Liver (tissue), 9 donors: ENCODE data around the gene CDC42BPA. TPM values are rescaled to one million over a fixed set of nuclear protein-coding genes. Genes with fewer than 3 reads are reported as not detected.

Source experiments
- DNase-seq: peaks from one replicate; pipeline ENCODE4 v3.0.0-alpha.2; 2017; ENCODE audit warnings: low spot score
- H3K27ac ChIP-seq, 2 donors: one replicate each; pipeline ENCODE4 v1.7.0; 2013; ENCODE audit warnings: inconsistent platforms in 2 of 2, low read length in 2 of 2, control low read depth in 1 of 2, low read depth in 1 of 2, mild to moderate bottlenecking in 1 of 2
- H3K27me3 ChIP-seq, 4 donors: one replicate each; pipeline versions ENCODE4 v1.6.1 to v1.7.0; 2013; ENCODE audit warnings: low read length in 3 of 4, inconsistent platforms in 1 of 4, mild to moderate bottlenecking in 1 of 4, moderate library complexity in 1 of 4; ENCODE audit not compliant: control insufficient read depth in 4 of 4, insufficient read depth in 4 of 4
- H3K36me3 ChIP-seq, 4 donors: one replicate each; pipeline versions ENCODE4 v1.6.1 to v1.7.0; 2013; ENCODE audit warnings: low read length in 3 of 4, mild to moderate bottlenecking in 3 of 4, low read depth in 1 of 4, moderate library complexity in 1 of 4; ENCODE audit not compliant: control insufficient read depth in 4 of 4, insufficient read depth in 3 of 4
- H3K4me1 ChIP-seq, 4 donors: one replicate each; pipeline versions ENCODE4 v1.6.1 to v1.7.0; 2013; ENCODE audit warnings: low read length in 3 of 4, mild to moderate bottlenecking in 3 of 4, moderate library complexity in 1 of 4; ENCODE audit not compliant: control insufficient read depth in 4 of 4, insufficient read depth in 4 of 4
- H3K4me3 ChIP-seq, 3 donors: one replicate each; pipeline versions ENCODE4 v1.6.1 to v1.7.0; 2013; ENCODE audit warnings: low read length in 3 of 3, control low read depth in 1 of 3, low read depth in 1 of 3, mild to moderate bottlenecking in 1 of 3
- H3K9ac ChIP-seq, 2 donors: one replicate each; pipeline ENCODE4 v1.7.0; 2013; ENCODE audit warnings: low read length in 2 of 2, mild to moderate bottlenecking in 2 of 2, moderate library complexity in 2 of 2, control low read depth in 1 of 2, low read depth in 1 of 2
- H3K9me3 ChIP-seq, 4 donors: one replicate each; pipeline versions ENCODE4 v1.6.1 to v1.7.0; 2013; ENCODE audit warnings: low read length in 3 of 4; ENCODE audit not compliant: control insufficient read depth in 4 of 4
- EGR1 ChIP-seq, 2 donors: IDR thresholded peaks; 2 replicates each; pipeline ENCODE4 v1.6.1; 2016 to 2018; ENCODE audit warnings: antibody characterized with exemption in 2 of 2, low read depth in 2 of 2
- FOXA1 ChIP-seq: IDR thresholded peaks from 2 replicates; pipeline ENCODE4 v1.6.1; 2016; ENCODE audit warnings: antibody characterized with exemption
- FOXA2 ChIP-seq: IDR thresholded peaks from 2 replicates; pipeline ENCODE4 v1.6.1; 2016; ENCODE audit warnings: antibody characterized with exemption
- GABPA ChIP-seq, 2 donors: IDR thresholded peaks in 1 of 2; conservative IDR thresholded peaks in 1 of 2; 2 replicates each; pipeline ENCODE4 v1.6.1; 2016; ENCODE audit warnings: antibody characterized with exemption in 2 of 2, mild to moderate bottlenecking in 1 of 2, moderate library complexity in 1 of 2
- HNF4A ChIP-seq, 2 donors: conservative IDR thresholded peaks; 2 replicates each; pipeline ENCODE4 v1.6.1; 2016; ENCODE audit warnings: antibody characterized with exemption in 2 of 2, mild to moderate bottlenecking in 2 of 2
- HNF4G ChIP-seq: IDR thresholded peaks from 2 replicates; pipeline ENCODE4 v1.6.1; 2016; ENCODE audit warnings: antibody characterized with exemption
- JUND ChIP-seq, 2 donors: IDR thresholded peaks; 2 replicates each; pipeline ENCODE4 v1.6.1; 2016; ENCODE audit warnings: antibody characterized with exemption in 2 of 2
- NR2F2 ChIP-seq: IDR thresholded peaks from 2 replicates; pipeline ENCODE4 v1.6.1; 2016; ENCODE audit warnings: antibody characterized with exemption
- RAD21 ChIP-seq, 2 donors: IDR thresholded peaks; 2 replicates each; pipeline ENCODE4 v1.6.1; 2016; ENCODE audit warnings: antibody characterized with exemption in 2 of 2, mild to moderate bottlenecking in 2 of 2
- RXRA ChIP-seq, 2 donors: IDR thresholded peaks; 2 replicates each; pipeline ENCODE4 v1.6.1; 2017 to 2018; ENCODE audit warnings: antibody characterized with exemption in 2 of 2, mild to moderate bottlenecking in 1 of 2
- SP1 ChIP-seq: IDR thresholded peaks from 2 replicates; pipeline ENCODE4 v1.6.1; 2018; ENCODE audit warnings: antibody characterized with exemption, mild to moderate bottlenecking
- TAF1 ChIP-seq: conservative IDR thresholded peaks from 2 replicates; pipeline ENCODE4 v1.6.1; 2016; ENCODE audit warnings: antibody characterized with exemption, mild to moderate bottlenecking
- YY1 ChIP-seq: IDR thresholded peaks from 2 replicates; pipeline ENCODE4 v1.6.1; 2016; ENCODE audit warnings: antibody characterized with exemption, mild to moderate bottlenecking
- WGBS: extraction: QIAGEN DNeasy Blood & Tissue Kit; methylation state at CpG from one replicate; pipeline ENCODE4 v1.1.7; 2013; 5-methylcytosine and 5-hydroxymethylcytosine counted together
- polyA plus RNA-seq, 2 donors: library from polyadenylated mRNA; stranded (reverse) in 1 of 2; unstranded in 1 of 2; fragments of 200-250 nt in 1 of 2; fragments of >200 nt in 1 of 2; fragmentation: Nextera tagmentation in 1 of 2; extraction: Ambion mirVana in 1 of 2; gene quantifications; one replicate each; pipeline versions ENCODE4 v1.2.1 to v1.2.3, GENCODE V29; 2013 to 2015
- total RNA-seq, 2 donors: library from RNA; depleted of rRNA; stranded (reverse); fragments of >200 nt; gene quantifications; one replicate each; pipeline ENCODE4 v1.2.3, GENCODE V29; 2014
- TF ChIP-seq, protein P1 (sequence below): IDR thresholded peaks from 2 replicates; pipeline ENCODE4 v1.6.1; 2016; ENCODE audit warnings: antibody characterized with exemption, mild to moderate bottlenecking
- TF ChIP-seq, protein P2 (sequence below): fragments of 150-350 bp; IDR thresholded peaks from 2 replicates; pipeline ENCODE4 v1.5.1; 2017; ENCODE audit warnings: improper control_type of control experiment, low read depth, low read length; ENCODE audit not compliant: missing input control
- TF ChIP-seq, protein P3 (sequence below): IDR thresholded peaks from 2 replicates; pipeline ENCODE4 v1.6.1; 2016; ENCODE audit warnings: antibody characterized with exemption
- TF ChIP-seq, protein P4 (sequence below): IDR thresholded peaks from 2 replicates; pipeline ENCODE4 v1.6.1; 2016; ENCODE audit warnings: antibody characterized with exemption
- TF ChIP-seq, protein P5 (sequence below): IDR thresholded peaks from 2 replicates; pipeline ENCODE4 v1.6.1; 2016; ENCODE audit warnings: antibody characterized with exemption
- donor health status: healthy.
- donor health status: healthy.
- donor health status: healthy.
- donor health status: healthy.
- donor health status: healthy.

CDC42BPA gene
- total and polyA plus RNA-seq, 4 donors: 5.8 to 39.9 (median 24.3) TPM

DNA sequence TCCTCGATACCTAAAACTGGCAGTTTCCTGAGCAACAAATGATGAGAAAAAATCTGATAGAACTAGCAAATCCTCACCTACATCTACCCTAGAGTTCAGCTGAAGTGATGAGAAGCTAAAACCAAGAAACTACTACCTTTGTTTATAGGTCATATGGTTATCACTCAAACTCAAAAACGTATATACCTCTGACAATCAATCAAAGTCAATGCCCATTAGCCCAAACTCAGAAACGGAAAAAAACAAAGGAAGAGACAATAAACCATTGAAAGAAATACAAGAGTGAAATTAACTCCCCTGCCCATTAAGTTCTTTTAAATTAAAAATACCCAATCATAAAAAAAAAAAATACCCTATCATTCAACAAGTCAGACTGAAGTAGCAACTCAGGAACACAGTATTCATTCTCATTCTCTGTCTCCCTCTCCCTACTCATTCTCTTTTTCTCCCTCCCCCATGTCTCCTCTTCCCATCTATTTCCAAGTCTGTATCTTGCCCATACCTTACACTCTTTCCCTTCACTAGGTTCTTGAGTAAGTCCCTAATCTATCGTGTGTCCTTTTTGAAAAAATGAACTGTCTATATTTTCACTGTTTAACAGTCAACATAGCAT is 6.8 kb downstream of the CDC42BPA start:
- WGBS: 86% methylated on average over 4 of the region's 4 CpGs
- H3K36me3 ChIP-seq: no peaks in the 10 kb centered on the region
- TF ChIP-seq, protein P1, sequence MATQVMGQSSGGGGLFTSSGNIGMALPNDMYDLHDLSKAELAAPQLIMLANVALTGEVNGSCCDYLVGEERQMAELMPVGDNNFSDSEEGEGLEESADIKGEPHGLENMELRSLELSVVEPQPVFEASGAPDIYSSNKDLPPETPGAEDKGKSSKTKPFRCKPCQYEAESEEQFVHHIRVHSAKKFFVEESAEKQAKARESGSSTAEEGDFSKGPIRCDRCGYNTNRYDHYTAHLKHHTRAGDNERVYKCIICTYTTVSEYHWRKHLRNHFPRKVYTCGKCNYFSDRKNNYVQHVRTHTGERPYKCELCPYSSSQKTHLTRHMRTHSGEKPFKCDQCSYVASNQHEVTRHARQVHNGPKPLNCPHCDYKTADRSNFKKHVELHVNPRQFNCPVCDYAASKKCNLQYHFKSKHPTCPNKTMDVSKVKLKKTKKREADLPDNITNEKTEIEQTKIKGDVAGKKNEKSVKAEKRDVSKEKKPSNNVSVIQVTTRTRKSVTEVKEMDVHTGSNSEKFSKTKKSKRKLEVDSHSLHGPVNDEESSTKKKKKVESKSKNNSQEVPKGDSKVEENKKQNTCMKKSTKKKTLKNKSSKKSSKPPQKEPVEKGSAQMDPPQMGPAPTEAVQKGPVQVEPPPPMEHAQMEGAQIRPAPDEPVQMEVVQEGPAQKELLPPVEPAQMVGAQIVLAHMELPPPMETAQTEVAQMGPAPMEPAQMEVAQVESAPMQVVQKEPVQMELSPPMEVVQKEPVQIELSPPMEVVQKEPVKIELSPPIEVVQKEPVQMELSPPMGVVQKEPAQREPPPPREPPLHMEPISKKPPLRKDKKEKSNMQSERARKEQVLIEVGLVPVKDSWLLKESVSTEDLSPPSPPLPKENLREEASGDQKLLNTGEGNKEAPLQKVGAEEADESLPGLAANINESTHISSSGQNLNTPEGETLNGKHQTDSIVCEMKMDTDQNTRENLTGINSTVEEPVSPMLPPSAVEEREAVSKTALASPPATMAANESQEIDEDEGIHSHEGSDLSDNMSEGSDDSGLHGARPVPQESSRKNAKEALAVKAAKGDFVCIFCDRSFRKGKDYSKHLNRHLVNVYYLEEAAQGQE: no peak
- TF ChIP-seq HNF4A (conservative IDR thresholded peaks at IDR 0.05) (no peak), SP1 (no peak), JUND (IDR thresholded peaks at IDR 0.05) (no peak), FOXA1 (no peak), RXRA (IDR thresholded peaks at IDR 0.05) (no peak), GABPA (IDR thresholded peaks at IDR 0.05 in 1 of 2, conservative IDR thresholded peaks at IDR 0.05 in 1 of 2) (no peak), RAD21 (IDR thresholded peaks at IDR 0.05) (no peak), YY1 (no peak), HNF4G (no peak), EGR1 (IDR thresholded peaks at IDR 0.05; ENCODE audit: low read depth in 2 of 2) (no peak), NR2F2 (no peak), FOXA2 (no peak), TAF1 (no peak)
- TF ChIP-seq, protein P2, sequence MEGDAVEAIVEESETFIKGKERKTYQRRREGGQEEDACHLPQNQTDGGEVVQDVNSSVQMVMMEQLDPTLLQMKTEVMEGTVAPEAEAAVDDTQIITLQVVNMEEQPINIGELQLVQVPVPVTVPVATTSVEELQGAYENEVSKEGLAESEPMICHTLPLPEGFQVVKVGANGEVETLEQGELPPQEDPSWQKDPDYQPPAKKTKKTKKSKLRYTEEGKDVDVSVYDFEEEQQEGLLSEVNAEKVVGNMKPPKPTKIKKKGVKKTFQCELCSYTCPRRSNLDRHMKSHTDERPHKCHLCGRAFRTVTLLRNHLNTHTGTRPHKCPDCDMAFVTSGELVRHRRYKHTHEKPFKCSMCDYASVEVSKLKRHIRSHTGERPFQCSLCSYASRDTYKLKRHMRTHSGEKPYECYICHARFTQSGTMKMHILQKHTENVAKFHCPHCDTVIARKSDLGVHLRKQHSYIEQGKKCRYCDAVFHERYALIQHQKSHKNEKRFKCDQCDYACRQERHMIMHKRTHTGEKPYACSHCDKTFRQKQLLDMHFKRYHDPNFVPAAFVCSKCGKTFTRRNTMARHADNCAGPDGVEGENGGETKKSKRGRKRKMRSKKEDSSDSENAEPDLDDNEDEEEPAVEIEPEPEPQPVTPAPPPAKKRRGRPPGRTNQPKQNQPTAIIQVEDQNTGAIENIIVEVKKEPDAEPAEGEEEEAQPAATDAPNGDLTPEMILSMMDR: no peak
- TF ChIP-seq, protein P3, sequence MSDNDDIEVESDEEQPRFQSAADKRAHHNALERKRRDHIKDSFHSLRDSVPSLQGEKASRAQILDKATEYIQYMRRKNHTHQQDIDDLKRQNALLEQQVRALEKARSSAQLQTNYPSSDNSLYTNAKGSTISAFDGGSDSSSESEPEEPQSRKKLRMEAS: no peak
- TF ChIP-seq, protein P4, sequence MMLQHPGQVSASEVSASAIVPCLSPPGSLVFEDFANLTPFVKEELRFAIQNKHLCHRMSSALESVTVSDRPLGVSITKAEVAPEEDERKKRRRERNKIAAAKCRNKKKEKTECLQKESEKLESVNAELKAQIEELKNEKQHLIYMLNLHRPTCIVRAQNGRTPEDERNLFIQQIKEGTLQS: no peak
- TF ChIP-seq, protein P5, sequence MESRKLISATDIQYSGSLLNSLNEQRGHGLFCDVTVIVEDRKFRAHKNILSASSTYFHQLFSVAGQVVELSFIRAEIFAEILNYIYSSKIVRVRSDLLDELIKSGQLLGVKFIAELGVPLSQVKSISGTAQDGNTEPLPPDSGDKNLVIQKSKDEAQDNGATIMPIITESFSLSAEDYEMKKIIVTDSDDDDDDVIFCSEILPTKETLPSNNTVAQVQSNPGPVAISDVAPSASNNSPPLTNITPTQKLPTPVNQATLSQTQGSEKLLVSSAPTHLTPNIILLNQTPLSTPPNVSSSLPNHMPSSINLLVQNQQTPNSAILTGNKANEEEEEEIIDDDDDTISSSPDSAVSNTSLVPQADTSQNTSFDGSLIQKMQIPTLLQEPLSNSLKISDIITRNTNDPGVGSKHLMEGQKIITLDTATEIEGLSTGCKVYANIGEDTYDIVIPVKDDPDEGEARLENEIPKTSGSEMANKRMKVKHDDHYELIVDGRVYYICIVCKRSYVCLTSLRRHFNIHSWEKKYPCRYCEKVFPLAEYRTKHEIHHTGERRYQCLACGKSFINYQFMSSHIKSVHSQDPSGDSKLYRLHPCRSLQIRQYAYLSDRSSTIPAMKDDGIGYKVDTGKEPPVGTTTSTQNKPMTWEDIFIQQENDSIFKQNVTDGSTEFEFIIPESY: no peak
- H3K9ac ChIP-seq: no peak overlapping the region
- no peaks in the 10 kb centered on the region for H3K9me3 ChIP-seq
- DNase-seq: no peak
- H3K27ac ChIP-seq: no peak overlapping the region
- H3K4me1 ChIP-seq: peaks cover 0 to 4% (median 3%) of the 10 kb centered on the region in 4 donors
- H3K27me3 ChIP-seq: no peaks in the 10 kb centered on the region
- H3K4me3 ChIP-seq: no peak overlapping the region
